GF-D8 (cell line): ENCODE measurements around the gene ADSL.

Experiments
- DNase-seq: peaks from one replicate; lab custom pipeline; 2025; lab: John Stamatoyannopoulos, UW

The ADSL gene

GRCh38 chr22:40405178-40406062 lies 59.1 kb downstream of the ADSL start:
- no peak for DNase-seq

DNA sequence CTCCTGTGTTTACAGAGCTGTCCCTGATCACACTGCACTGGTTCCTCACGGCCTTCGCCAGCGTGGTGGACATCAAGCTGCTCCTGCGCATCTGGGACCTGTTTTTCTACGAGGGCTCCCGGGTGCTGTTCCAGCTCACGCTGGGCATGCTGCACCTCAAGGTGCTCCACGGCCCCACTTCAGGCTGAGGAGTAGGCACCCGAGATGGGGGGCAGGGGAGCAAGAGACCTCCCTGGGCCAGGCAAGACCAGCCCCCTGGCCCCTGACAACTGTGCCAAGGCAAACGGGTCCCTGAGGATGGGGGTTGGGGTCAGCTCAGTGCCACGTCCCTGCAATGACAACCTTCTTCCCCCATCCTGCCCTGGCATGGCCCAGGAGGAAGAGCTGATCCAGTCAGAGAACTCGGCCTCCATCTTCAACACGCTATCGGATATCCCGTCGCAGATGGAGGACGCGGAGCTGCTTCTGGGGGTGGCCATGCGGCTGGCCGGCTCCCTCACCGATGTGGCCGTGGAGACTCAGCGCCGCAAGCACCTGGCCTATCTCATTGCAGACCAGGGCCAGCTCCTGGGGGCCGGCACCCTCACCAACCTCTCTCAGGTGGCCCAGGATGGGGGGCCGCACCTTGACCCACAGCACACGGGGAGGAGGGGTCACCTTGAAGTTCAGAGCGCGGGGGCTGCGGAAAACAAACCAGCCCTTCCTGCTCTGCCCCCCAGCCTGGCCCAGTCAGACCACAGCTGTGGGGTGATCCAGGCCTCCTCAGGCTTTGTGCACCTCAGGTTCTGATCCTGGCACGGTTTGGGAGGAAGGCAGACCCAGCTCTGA lies 60.0 kb downstream of the ADSL start:
- DNase-seq = no peak

DNA sequence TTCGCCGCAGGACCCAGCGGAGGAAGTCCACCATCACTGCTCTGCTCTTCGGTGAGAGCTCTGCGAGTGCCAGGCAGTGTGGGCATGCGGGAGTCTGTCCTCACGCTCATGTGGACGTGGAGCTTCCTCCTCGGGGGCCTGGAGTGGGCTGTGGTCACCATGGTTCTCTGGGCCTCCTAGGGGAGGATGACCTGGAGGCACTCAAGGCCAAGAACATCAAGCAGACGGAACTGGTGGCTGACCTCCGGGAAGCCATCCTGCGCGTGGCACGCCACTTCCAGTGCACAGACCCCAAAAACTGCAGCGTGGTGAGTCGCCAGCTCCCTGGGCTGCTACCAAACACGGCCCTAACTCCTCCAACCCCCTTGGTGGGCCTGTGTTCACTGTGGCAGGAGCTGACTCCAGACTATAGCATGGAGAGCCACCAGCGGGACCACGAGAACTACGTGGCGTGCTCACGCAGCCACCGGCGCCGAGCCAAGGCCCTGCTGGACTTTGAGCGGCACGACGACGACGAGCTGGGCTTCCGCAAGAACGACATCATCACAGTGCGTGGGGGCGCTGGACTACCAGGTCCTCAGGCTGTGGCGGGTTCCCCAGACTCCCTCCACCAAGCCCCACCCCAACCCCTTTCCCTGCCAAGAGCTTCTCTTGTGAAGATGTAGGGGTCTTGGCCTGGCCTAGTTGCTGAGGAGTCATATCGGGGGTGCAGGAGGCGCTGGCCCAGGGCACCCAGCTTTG lies 60.9 kb downstream of the ADSL start:
- no peak for DNase-seq

DNA sequence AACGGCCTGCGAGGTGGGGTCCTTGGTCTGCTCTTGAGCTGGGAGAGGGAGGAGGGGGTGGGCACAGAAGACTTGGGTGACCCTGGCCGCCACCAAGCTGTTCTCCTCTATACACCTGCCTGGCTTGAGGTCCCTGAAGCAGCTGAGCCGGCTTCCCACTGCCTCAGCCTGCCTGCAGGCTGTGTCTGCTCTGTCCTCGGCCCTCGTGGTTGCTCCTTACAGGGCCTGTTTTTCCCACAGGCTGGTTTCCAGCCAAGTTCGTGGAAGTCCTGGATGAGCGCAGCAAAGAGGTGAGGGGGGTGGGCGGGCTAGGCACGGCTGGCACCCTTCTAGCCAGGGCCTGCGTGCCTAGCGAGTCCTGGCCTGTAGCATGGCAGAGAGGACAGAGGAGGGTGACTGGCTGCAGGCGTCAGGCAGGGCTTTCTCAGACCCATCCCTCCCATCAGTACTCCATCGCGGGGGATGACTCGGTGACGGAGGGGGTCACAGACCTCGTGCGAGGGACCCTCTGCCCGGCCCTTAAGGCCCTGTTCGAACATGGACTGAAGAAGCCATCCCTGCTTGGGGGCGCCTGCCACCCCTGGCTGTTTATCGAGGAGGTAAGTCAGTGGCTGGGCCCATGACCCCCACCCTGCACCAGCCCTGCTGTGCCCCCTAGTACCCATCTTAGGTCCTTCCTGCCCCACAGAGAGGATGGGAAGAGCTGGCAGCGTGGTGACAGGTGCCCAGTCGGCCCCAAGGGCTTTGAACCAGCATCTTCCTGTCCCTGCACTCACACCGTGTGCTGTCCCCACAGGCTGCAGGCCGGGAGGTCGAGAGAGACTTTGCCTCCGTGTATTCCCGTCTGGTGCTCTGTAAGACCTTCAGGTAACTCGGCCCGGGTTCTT lies 61.8 kb downstream of the ADSL start:
- no peak for DNase-seq

- DNase-seq = no peak
These were observed 62.7 kb downstream of the ADSL start for GRCh38 chr22:40408718-40409612.

DNA sequence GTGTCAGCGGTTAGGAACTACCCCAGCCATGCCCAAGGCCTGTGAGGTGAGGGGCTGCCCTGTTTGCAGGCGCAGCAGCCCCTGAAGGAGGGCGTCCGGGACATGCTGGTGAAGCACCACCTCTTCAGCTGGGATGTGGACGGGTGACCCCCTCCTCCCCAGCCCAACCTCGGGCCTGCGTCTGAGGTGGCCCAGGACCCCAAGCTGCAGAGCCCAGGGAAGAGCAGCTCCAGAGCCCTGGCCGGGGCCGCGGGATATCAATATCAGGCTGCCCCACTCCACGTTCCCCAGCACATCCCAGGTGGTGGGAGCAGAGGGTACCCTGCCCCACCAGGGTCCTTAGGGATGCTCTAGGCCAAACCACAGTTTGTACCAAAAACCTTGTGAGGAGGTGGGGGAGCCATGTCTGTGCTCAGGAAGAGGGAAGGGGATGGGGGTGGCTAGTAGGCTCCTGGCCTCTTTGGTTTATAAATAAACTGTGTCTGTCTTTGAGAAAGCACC lies 63.4 kb downstream of the ADSL start:
- no peak for DNase-seq

- no peak for DNase-seq
These were observed 64.0 kb downstream of the ADSL start for GRCh38 chr22:40410272-40410671.

DNA sequence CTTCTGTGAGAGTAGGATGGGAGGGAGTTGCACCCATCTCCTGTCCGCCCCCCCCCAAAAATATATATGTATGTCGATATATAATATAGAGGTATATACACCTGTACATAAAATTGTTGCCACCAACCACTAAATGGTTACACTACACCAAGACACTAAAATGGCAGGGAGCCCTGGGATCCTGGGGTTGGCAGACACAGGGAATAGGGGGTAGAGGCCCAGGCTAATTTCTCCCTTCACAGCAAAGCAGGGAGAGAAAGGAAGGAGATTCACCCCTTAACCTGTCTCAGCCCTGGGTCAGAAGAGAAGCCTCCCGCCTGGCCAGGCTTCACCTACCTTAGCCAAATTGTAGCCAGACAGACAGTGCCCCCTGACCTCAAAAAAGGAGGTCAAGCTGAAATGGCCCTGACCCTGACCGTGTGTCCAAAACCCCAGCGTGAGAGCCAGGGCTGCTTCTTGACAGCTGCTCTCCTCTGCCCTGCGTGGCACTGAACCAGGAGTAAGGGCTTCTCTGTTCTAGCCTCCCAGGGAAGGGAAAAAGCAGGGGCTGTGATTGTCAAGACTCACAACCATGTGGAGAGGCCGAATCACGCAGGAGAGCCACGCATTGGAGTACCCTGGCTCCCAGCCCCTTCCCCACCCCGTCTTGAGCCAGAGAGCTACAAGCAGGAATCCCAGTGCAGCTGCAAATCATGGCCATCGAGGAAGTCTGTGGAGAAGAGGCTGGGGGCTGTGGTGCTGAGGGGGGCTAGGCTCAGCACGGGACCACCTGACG lies 64.6 kb downstream of the ADSL start:
- no peak for DNase-seq

GRCh38 chr22:40411506-40411861 lies 65.2 kb downstream of the ADSL start:
- no peak for DNase-seq

DNA sequence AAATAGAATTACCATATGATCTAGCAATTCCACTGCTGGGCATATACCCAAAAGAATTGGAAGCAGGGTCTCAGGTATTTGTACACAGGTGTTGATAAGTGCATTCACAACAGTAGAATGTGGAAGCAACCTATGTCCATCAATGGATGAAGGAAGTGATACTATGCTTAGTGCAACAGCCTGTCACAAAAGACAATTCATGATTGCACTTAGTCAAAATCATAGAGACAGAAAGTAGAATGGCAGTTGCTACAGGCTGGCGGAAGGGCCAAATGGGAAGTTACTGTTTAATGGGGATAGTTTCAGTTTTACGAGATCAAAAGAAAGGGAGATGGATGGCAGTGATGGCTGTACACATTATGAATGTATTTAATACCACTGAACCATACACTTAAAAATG lies 66.1 kb downstream of the ADSL start:
- no peak for DNase-seq

DNA sequence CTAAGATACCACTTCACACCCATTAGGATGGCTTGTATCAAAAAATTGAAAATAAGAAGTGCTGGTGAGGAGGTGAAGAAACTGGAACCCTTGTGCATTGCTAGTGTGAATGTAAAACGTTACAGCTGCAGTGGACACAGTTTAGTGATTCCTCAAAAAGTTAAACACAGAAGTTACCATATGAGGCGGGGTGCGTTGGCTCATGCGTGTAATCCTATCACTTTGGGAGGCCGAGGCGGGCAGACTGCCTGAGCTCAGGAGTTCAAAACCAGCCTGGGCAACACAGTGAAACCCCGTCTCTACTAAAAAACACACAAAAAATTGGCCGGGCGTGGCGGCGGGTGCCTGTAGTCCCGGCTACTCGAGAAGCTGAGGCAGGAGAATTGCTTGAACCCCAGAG lies 67.6 kb downstream of the ADSL start:
- no peak for DNase-seq

GRCh38 chr22:40414311-40414710 lies 68.0 kb downstream of the ADSL start:
- DNase-seq = no peak

GRCh38 chr22:40414838-40415505 lies 68.7 kb downstream of the ADSL start:
- DNase-seq = no peak

DNA sequence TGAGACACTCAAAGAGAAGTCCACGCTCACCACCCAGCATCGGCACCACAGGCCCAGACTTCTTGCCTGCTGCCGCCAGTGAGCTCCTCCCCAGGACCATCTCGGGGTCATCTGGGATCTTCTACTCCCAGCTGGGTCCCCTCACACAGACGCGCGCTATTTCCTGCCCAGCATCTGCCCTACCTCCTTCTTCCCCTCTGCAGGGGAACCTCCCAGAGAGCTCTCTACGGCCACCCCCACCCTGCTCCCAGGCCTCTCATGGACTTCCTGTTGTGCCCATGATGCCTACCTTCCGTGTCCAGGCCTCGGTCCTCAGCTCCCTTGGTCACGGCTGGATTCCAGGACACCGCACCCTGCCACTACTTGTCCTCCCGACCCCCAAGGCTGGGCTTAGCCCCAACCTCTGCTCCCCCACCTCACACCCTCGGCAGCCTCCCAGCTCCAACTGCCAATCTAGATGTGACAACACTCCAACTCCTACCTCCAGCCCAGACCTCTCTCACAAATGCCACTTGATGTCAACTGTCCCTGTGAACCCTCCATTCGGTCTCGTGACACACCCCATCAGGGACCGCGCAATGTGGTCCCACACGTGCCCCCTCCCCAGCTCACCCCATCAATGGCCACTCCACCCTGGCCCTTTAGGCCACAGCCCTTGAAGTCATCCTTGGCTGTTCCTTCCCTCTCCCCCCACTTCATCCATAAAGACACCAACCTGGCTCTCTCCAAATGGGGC lies 69.4 kb downstream of the ADSL start:
- DNase-seq = no peak

DNA sequence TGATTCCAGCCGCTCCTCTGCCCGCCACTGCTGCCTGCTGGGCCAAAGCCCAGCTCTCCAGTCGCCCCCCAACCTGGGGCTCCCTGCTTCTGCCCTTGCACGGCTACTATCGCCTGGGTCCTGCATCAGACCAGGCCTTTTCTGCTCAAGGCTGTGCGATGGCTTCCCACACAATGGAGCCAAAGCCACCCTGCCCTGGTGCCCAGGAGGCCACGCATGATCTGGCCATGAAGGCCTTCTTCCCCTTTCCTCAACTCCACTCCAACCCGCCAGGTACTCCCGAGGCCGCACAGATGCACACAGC lies 69.9 kb downstream of the ADSL start:
- DNase-seq = no peak

- no peak for DNase-seq
These were observed 70.3 kb downstream of the ADSL start for GRCh38 chr22:40416636-40417035.

- no peak for DNase-seq
These were observed 70.7 kb downstream of the ADSL start for GRCh38 chr22:40417041-40417440.

DNA sequence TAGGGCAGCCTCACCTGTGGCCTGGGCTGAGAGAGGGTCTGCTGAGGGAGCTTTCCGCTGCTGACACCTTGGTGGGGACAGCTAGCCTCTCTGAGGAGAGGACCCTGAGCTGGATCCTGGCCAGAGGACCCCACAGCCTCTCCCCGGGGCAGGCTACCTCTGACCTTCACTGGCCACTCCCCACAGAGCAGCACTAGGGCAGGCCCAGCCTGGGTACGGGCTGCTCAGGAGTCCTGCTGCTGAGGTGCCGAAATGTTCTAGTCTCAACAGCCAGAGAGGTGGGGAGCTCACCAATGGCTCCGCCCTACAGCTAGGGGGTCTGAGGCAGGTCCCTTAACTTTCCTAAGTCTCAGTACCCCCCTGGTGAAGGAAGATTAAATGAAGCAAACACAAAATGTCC lies 71.6 kb downstream of the ADSL start:
- no peak for DNase-seq
